ENCODE data around the gene CNIH4.

The CNIH4 gene

DNA sequence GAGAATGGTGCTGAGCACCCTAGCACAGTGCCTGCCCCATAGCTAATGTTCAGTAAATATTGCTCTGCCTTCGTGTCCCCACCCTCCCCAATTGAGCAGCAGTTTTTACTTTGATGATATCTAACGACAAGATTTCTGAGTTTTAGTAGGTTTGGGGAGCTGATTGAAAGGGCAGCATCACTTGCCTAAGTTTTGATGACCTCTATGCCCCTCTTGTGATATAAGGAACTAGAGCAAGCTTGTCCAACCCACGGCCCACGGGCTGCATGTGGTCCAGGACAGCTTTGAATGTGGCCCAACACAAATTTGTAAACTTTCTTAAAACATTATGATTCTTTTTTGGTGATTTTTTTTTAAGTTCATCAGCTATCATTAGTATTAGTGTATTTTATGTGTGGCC lies 1.6 kb downstream of the CNIH4 start:
- no peak overlapping the region for H3K4me3 ChIP-seq (ENCODE audit: low read depth, low read length)

DNA sequence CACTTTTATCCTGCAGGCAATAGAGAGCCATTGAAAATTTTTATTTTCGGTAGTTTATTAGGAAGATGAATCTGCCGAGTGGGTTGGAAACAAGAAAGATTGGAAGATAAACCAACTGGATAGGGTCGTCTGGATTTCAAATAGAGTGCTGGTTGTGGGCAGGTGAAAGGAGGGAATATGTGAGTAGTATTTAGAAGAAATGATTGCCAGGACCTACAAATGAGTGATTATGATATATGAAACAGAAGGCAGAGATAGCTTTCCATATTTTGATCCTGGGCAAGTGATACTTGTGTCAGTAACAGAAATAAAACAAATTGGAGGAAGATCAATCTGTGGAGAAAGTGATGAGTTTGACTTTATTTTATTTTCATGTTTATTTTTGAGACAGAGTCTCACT lies 2.5 kb downstream of the CNIH4 start:
- Histone ChIP-seq H3K27me3 (ENCODE audit: insufficient read depth, low read depth, severe bottlenecking) (no peaks in the 10 kb centered on the region), H3K4me3 (ENCODE audit: low read depth, low read length) (no peak overlapping the region), H3K36me3 (no peaks in the 10 kb centered on the region), H3K9me3 (ENCODE audit: severe bottlenecking) (no peaks in the 10 kb centered on the region), H3K27ac (no peak overlapping the region)
- no peak for DNase-seq
- TF ChIP-seq, protein P1, sequence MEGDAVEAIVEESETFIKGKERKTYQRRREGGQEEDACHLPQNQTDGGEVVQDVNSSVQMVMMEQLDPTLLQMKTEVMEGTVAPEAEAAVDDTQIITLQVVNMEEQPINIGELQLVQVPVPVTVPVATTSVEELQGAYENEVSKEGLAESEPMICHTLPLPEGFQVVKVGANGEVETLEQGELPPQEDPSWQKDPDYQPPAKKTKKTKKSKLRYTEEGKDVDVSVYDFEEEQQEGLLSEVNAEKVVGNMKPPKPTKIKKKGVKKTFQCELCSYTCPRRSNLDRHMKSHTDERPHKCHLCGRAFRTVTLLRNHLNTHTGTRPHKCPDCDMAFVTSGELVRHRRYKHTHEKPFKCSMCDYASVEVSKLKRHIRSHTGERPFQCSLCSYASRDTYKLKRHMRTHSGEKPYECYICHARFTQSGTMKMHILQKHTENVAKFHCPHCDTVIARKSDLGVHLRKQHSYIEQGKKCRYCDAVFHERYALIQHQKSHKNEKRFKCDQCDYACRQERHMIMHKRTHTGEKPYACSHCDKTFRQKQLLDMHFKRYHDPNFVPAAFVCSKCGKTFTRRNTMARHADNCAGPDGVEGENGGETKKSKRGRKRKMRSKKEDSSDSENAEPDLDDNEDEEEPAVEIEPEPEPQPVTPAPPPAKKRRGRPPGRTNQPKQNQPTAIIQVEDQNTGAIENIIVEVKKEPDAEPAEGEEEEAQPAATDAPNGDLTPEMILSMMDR (IDR thresholded peaks at IDR 0.05; ENCODE audit: low read depth, low read length), result no peak

More for the DNA sequence above, 1.6 kb downstream of the CNIH4 start:
- Histone ChIP-seq H3K9me3 (ENCODE audit: severe bottlenecking) (no peaks in the 10 kb centered on the region), H3K36me3 (no peaks in the 10 kb centered on the region), H3K27me3 (ENCODE audit: insufficient read depth, low read depth, severe bottlenecking) (no peaks in the 10 kb centered on the region), H3K27ac (no peak overlapping the region)
- TF ChIP-seq, protein P1 (IDR thresholded peaks at IDR 0.05; ENCODE audit: low read depth, low read length), result no peak
- DNase-seq, result no peak

DNA sequence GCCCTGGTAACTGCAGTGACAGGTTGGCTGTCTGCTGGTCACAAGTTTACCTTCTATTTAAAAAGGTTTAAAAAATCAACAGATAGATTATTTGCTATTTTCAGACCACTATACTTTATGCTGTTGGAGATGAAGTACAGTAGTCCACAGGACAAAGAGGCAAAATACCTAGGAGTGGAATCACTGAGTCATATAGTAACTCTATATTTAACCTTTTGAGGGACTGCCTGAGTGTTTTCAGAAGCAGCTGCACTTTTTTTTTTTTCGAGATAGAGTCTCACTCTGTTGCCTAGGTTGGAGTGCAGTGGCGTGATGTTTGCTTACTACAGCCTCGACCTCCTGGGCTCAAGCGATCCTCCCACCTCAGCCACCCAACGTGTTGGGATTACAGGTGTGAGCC lies 11.7 kb downstream of the CNIH4 start:
- Histone ChIP-seq H3K27ac (no peak overlapping the region), H3K9me3 (ENCODE audit: severe bottlenecking) (no peaks in the 10 kb centered on the region), H3K36me3 (peaks cover 10% of the 10 kb centered on the region), H3K27me3 (ENCODE audit: insufficient read depth, low read depth, severe bottlenecking) (no peaks in the 10 kb centered on the region), H3K4me3 (ENCODE audit: low read depth, low read length) (no peak overlapping the region)
- TF ChIP-seq, protein P1 (IDR thresholded peaks at IDR 0.05; ENCODE audit: low read depth, low read length), result no peak
- DNase-seq, result no peak

DNA sequence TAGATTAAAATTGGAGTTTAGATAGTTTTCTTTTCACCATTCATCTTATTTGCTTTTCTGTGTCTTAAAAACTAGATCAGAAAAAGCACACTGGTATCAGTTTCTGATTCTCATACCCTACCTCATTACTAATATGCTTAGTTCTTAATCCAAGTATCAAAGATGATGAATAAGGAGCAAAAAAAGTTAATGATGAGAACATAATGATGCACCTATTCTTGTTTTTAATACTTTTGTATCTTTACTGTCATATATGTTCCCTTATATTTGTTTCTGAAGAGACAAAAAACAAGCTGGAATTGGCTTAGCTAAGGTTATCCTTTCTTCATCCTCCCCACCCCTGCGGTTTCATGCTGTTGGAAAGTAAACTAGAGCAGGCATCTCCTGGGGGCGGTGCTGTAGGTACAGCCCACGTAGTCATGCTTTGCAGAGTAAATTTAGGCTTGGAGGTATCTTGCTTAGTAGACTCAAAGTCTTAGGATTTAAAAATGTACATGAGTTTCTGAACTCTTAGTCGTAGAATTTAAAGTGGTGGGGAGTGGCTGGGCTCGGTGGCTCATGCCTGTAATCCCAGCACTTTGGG lies 16.4 kb downstream of the CNIH4 start:
- Histone ChIP-seq H3K9me3 (ENCODE audit: severe bottlenecking) (no peaks in the 10 kb centered on the region), H3K4me3 (ENCODE audit: low read depth, low read length) (no peak overlapping the region), H3K36me3 (peaks cover 7% of the 10 kb centered on the region; the same call in 1 of the 2 replicates), H3K27me3 (ENCODE audit: insufficient read depth, low read depth, severe bottlenecking) (no peaks in the 10 kb centered on the region), H3K27ac (no peak overlapping the region)
- TF ChIP-seq, protein P1 (IDR thresholded peaks at IDR 0.05; ENCODE audit: low read depth, low read length), result no peak
- no peak for DNase-seq

DNA sequence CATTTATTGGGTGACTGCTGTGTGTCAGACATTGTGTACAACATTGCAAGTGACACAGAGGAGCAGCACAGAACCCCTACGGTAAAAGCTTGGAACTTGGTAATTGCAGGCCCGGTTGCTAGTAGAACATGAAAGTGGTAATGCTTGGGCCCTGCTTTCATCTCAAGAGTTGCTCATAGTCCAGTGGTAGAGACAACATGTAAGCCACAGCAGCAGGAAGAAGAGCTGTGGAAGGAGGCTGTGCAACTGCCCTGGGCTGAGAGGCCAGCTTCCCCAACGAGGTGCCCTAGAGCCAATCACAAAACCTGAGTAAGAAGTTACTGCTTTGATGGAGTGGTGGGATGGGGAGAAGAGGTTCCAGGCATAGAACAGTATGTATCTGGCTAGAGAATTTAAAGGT lies 18.4 kb downstream of the CNIH4 start:
- TF ChIP-seq, protein P1 (IDR thresholded peaks at IDR 0.05; ENCODE audit: low read depth, low read length), result no peak
- Histone ChIP-seq H3K27me3 (ENCODE audit: insufficient read depth, low read depth, severe bottlenecking) (no peaks in the 10 kb centered on the region), H3K9me3 (ENCODE audit: severe bottlenecking) (no peaks in the 10 kb centered on the region), H3K27ac (no peak overlapping the region), H3K4me3 (ENCODE audit: low read depth, low read length) (no peak overlapping the region), H3K36me3 (peaks cover 7% of the 10 kb centered on the region; the same call in 1 of the 2 replicates)
- no peak for DNase-seq

DNA sequence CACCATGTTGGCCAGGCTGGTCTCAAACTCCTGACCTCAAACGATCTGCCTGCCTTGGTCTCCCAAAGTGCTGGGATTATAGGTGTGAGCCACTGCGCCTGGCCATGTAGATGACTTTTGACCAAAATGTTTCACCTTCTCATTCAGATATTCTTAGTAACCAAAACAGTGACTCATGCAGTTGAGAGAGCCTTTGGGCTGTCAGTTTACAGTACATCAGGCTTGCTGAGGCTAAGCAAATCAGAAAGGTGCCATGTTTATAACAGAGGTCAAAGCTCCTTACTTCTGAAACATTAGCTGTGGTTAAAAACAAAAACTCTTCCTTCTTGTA lies 21.0 kb downstream of the CNIH4 start:
- TF ChIP-seq, protein P1 (IDR thresholded peaks at IDR 0.05; ENCODE audit: low read depth, low read length), result no peak
- H3K27ac ChIP-seq, result no peak overlapping the region
- no peak overlapping the region for H3K4me3 ChIP-seq (ENCODE audit: low read depth, low read length)
- DNase-seq, result no peak
- H3K27me3 ChIP-seq (ENCODE audit: insufficient read depth, low read depth, severe bottlenecking), result no peaks in the 10 kb centered on the region
- no peaks in the 10 kb centered on the region for H3K9me3 ChIP-seq (ENCODE audit: severe bottlenecking)
- H3K36me3 ChIP-seq, result no peaks in the 10 kb centered on the region

Data from WERI-Rb-1 (cell line).